A549 (cell line): ENCODE measurements around the gene AP3B1.

Experiments used
- POLR2AphosphoS2 ChIP-seq: conservative IDR thresholded peaks from 2 replicates; pipeline ENCODE4 v1.6.1; 2012; ENCODE audit warnings: low read length, improper control_type of control experiment, inconsistent platforms
- TF ChIP-seq, protein P1 (sequence below): fragments of 450-650 bp; IDR thresholded peaks from 2 replicates; pipeline ENCODE4 v1.6.1; 2014; ENCODE audit warnings: antibody characterized with exemption
- TF ChIP-seq, protein P2 (sequence below): fragments of >200 bp; sonication (Bioruptor Twin); formaldehyde crosslinking; IDR thresholded peaks from 3 replicates; pipeline ENCODE4 v1.5.1; 2016
- TF ChIP-seq, protein P3 (sequence below): IDR thresholded peaks from 2 replicates; pipeline ENCODE4 v1.6.1; 2012

DNA sequence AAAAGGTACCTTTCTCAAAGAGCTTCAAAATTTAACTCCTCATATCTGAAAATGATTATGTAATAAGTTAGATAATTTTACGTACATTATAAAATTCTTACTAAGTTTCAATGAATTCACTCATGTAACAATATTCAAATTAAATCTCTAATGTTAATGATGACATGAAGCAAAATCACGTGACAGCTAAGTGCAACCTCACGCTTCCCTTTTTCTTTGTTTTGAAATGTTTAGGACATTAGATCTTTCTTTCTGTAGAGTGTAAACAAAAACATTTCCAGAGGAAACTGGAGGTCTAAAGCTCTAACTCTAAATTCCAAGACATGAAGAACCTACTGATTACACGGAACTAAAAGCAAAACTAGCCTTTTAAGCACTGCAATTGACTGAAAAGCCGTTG is 291.0 kb downstream of the AP3B1 start:
- TF ChIP-seq, protein P1, sequence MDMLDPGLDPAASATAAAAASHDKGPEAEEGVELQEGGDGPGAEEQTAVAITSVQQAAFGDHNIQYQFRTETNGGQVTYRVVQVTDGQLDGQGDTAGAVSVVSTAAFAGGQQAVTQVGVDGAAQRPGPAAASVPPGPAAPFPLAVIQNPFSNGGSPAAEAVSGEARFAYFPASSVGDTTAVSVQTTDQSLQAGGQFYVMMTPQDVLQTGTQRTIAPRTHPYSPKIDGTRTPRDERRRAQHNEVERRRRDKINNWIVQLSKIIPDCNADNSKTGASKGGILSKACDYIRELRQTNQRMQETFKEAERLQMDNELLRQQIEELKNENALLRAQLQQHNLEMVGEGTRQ = no peak
- TF ChIP-seq, protein P2, sequence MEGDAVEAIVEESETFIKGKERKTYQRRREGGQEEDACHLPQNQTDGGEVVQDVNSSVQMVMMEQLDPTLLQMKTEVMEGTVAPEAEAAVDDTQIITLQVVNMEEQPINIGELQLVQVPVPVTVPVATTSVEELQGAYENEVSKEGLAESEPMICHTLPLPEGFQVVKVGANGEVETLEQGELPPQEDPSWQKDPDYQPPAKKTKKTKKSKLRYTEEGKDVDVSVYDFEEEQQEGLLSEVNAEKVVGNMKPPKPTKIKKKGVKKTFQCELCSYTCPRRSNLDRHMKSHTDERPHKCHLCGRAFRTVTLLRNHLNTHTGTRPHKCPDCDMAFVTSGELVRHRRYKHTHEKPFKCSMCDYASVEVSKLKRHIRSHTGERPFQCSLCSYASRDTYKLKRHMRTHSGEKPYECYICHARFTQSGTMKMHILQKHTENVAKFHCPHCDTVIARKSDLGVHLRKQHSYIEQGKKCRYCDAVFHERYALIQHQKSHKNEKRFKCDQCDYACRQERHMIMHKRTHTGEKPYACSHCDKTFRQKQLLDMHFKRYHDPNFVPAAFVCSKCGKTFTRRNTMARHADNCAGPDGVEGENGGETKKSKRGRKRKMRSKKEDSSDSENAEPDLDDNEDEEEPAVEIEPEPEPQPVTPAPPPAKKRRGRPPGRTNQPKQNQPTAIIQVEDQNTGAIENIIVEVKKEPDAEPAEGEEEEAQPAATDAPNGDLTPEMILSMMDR = no peak
- no peak for TF ChIP-seq POLR2AphosphoS2
- TF ChIP-seq, protein P3, sequence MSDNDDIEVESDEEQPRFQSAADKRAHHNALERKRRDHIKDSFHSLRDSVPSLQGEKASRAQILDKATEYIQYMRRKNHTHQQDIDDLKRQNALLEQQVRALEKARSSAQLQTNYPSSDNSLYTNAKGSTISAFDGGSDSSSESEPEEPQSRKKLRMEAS = no peak
